Measurements from ENCODE around the gene MYOZ3.

- TF ChIP-seq EZH2 (IDR thresholded peaks at IDR 0.05; ENCODE audit: low read length, unreplicated experiment), result no peak
- TF ChIP-seq CTCF (conservative IDR thresholded peaks at IDR 0.05; ENCODE audit: low read depth, low read length), result no peak
- no peak for TF ChIP-seq EZH2phosphoT487 (IDR thresholded peaks at IDR 0.05; ENCODE audit: borderline replicate concordance, low read length)
Measured at GRCh38 chr5:150662731-150663516, 1.9 kb downstream of the MYOZ3 start.

All from PC-3 (cell line).